H1 (cell line): Measurements from ENCODE around the gene PANX2. TPM values are rescaled to one million over a fixed set of nuclear protein-coding genes. Genes with fewer than 3 reads are reported as not detected.

Experiments
- ATF2 ChIP-seq: IDR thresholded peaks from 2 replicates; pipeline ENCODE4 v1.6.1; 2012; ENCODE audit warnings: low read length, inconsistent platforms
- EZH2 ChIP-seq: fragments of 200-600 bp; sonication (generic); IDR thresholded peaks from 2 replicates; pipeline ENCODE4 v1.7.1; 2012; ENCODE audit warnings: low read depth, mild to moderate bottlenecking, moderate library complexity, low read length, inconsistent platforms; ENCODE audit not compliant: severe bottlenecking
- JUND ChIP-seq: IDR thresholded peaks from 2 replicates; pipeline ENCODE4 v1.6.1; 2011; ENCODE audit warnings: mild to moderate bottlenecking, improper control_type of control experiment, low read length
- POU5F1 ChIP-seq: IDR thresholded peaks from 2 replicates; pipeline ENCODE4 v1.6.1; 2011; ENCODE audit warnings: low read depth, mild to moderate bottlenecking, low read length, moderate library complexity
- RBBP5 ChIP-seq: IDR thresholded peaks from 2 replicates; pipeline ENCODE4 v1.7.1; 2012; ENCODE audit warnings: low read depth, mild to moderate bottlenecking, inconsistent platforms, low read length, moderate library complexity, borderline replicate concordance
- SP4 ChIP-seq: IDR thresholded peaks from 2 replicates; pipeline ENCODE4 v1.6.1; 2012; ENCODE audit warnings: low read length, inconsistent platforms
- polyA plus RNA-seq, 7 experiments: library from polyadenylated mRNA; depleted of rRNA in 3 of 7; stranded (reverse) in 5 of 7; unstranded in 2 of 7; fragments of >200 nt in 5 of 7; fragments of 200-250 nt in 2 of 7; gene quantifications; 1 replicate in 5 of 7; 2 replicates in 1 of 7; 4 replicates in 1 of 7; pipeline versions ENCODE4 v1.2.1 to v1.2.3, GENCODE V29; 2011 to 2013; ENCODE audit warnings: missing spikeins in 2 of 7, mixed read lengths in 2 of 7
- total RNA-seq: library from RNA; stranded (reverse); fragmentation: NEBNext Ultra II Directional; extraction: Animal tissue kit (Norgen Biotek cat#: 25700); gene quantifications from 2 replicates; pipeline ENCODE4 v1.2.1, GENCODE V29; 2021

PANX2 gene
- total and polyA plus RNA-seq, 2 of the 8 experiments (the other 6 are each of a cell fraction or from before 2014, with no cell fraction given), result 3.5 to 5.0 TPM

- no peak for TF ChIP-seq ATF2
- TF ChIP-seq JUND, result no peak
- no peak for TF ChIP-seq RBBP5
- TF ChIP-seq EZH2, result no peak
- TF ChIP-seq POU5F1, result no peak
- TF ChIP-seq SP4, result no peak
These were observed 23.1 kb downstream of the PANX2 start (continued) for GRCh38 chr22:50193621-50194020.
